Measurements from ENCODE around the gene BABAM2.

The BABAM2 gene

GRCh38 chr2:28269019-28269784, 378.7 kb downstream of the BABAM2 start:
- no peak for DNase-seq

- no peak for DNase-seq
Observed at GRCh38 chr2:28270456-28271152, 380.1 kb downstream of the BABAM2 start.

- DNase-seq: no peak
Observed at GRCh38 chr2:28271231-28271918, 380.8 kb downstream of the BABAM2 start.

GRCh38 chr2:28271919-28272250, 381.4 kb downstream of the BABAM2 start:
- DNase-seq: no peak

- DNase-seq: no peak
Observed at GRCh38 chr2:28273751-28274150, 383.2 kb downstream of the BABAM2 start.

- no peak for DNase-seq
Observed at GRCh38 chr2:28274911-28275685, 384.6 kb downstream of the BABAM2 start.

- peak; percentile 21 for DNase-seq
Observed at GRCh38 chr2:28276076-28276618, 385.6 kb downstream of the BABAM2 start.

GRCh38 chr2:28276807-28277206, 386.3 kb downstream of the BABAM2 start:
- no peak for DNase-seq

GRCh38 chr2:28277466-28277865, 386.9 kb downstream of the BABAM2 start:
- DNase-seq: no peak

GRCh38 chr2:28279371-28279770, 388.8 kb downstream of the BABAM2 start:
- no peak for DNase-seq

- DNase-seq: no peak
Observed at GRCh38 chr2:28280619-28281018, 390.1 kb downstream of the BABAM2 start.

GRCh38 chr2:28281739-28282138, 391.2 kb downstream of the BABAM2 start:
- DNase-seq: no peak

- no peak for DNase-seq
Observed at GRCh38 chr2:28282248-28282647, 391.7 kb downstream of the BABAM2 start.

GRCh38 chr2:28282861-28283646, 392.5 kb downstream of the BABAM2 start:
- DNase-seq: no peak

- no peak for DNase-seq
Observed at GRCh38 chr2:28283861-28284260, 393.3 kb downstream of the BABAM2 start.

GRCh38 chr2:28286678-28287077, 396.1 kb downstream of the BABAM2 start:
- no peak for DNase-seq

- DNase-seq: no peak
Observed at GRCh38 chr2:28287256-28287915, 396.9 kb downstream of the BABAM2 start.

- no peak for DNase-seq
Observed at GRCh38 chr2:28288620-28289019, 398.1 kb downstream of the BABAM2 start.

- no peak for DNase-seq
Observed at GRCh38 chr2:28291811-28292440, 401.4 kb downstream of the BABAM2 start.

- DNase-seq: no peak
Observed at GRCh38 chr2:28292491-28292890, 402.0 kb downstream of the BABAM2 start.

GRCh38 chr2:28293416-28293815, 402.9 kb downstream of the BABAM2 start:
- no peak for DNase-seq

Measured in activated CD4-positive, alpha-beta T cell treated with anti-CD3 and anti-CD28 coated beads, Interleukin-2, amount 50 U/mL, for 48 hours (primary cell).